ENCODE results near the gene WASHC3. TPM values are rescaled to one million over a fixed set of nuclear protein-coding genes. Genes with fewer than 3 reads are reported as not detected.

Gene WASHC3
- total and polyA plus RNA-seq, 2 donors (not counting 3 experiments of a cell fraction or from before 2014, with no cell fraction given): 27.8 to 28.8 TPM

- no peak for DNase-seq (ENCODE audit: low read depth, low spot score)
- Histone ChIP-seq H3K4me1 (ENCODE audit: control insufficient read depth, extremely low read depth, insufficient read depth, low read length) (no peaks in the 10 kb centered on the region), H3K27me3 (ENCODE audit: control insufficient read depth in 2 of 2, insufficient read depth in 2 of 2, low read length in 2 of 2) (no peaks in the 10 kb centered on the region), H3K4me3 (replicated peaks in 1 of 3; ENCODE audit: insufficient read depth in 1 of 3, low read depth in 1 of 3, low read length in 3 of 3) (no peak overlapping the region), H3K79me2 (ENCODE audit: control insufficient read depth, insufficient read depth, low read length) (no peaks in the 10 kb centered on the region), H3K9me1 (replicated peaks; ENCODE audit: control insufficient read depth, extremely low read depth, insufficient read depth, low read length) (no peaks in the 10 kb centered on the region), H3K9ac (replicated peaks; ENCODE audit: extremely low read depth, insufficient read depth, low read length) (no peak overlapping the region), H3K4me2 (ENCODE audit: insufficient read depth, low read length) (no peak overlapping the region), H3K9me3 (replicated peaks; ENCODE audit: control insufficient read depth, insufficient read depth, low read length) (no peaks in the 10 kb centered on the region), H2AFZ (ENCODE audit: low read depth, low read length) (no peak overlapping the region), H3K27ac (ENCODE audit: insufficient read depth, low read depth, low read length) (no peak overlapping the region), H4K20me1 (replicated peaks; ENCODE audit: control insufficient read depth, extremely low read depth, insufficient read depth, low read length) (no peaks in the 10 kb centered on the region), H3K36me3 (ENCODE audit: control insufficient read depth in 2 of 2, extremely low read depth in 1 of 2, insufficient read depth in 2 of 2, low read length in 2 of 2) (no peaks in the 10 kb centered on the region)
- CTCF ChIA-PET: interaction anchor here (0.7 to 2.9 kb wide), 2 partner anchors 9 to 59 kb away, joined by 5 to 6 read pairs; no protein-coding TSS in a partner anchor
- POLR2A ChIA-PET: no interaction called here
- BruUV-seq (replicated peaks): no TSS peak
- intact Hi-C loops (cut with micrococcal nuclease) (no loop called here), dilution Hi-C loops (cut with MboI; ENCODE audit: extremely low pct_ligation_motif_present, low sequenced_read_pairs) (no loop called here)
- TF ChIP-seq POLR2AphosphoS5 (IDR thresholded peaks at IDR 0.05; ENCODE audit: insufficient read depth, low read depth, low read length) (no peak), JUN (IDR thresholded peaks at IDR 0.05; ENCODE audit: borderline replicate concordance, insufficient read depth, insufficient read length, low read depth) (no peak), POLR2A (IDR thresholded peaks at IDR 0.05; ENCODE audit: low read depth, low read length) (no peak), MAX (IDR thresholded peaks at IDR 0.05; ENCODE audit: insufficient read depth, insufficient read length) (no peak), EZH2 (IDR thresholded peaks at IDR 0.05; ENCODE audit: borderline replicate concordance, low read depth, low read length, severe bottlenecking) (no peak), GATA2 (IDR thresholded peaks at IDR 0.05; ENCODE audit: insufficient read depth, insufficient read length, low read depth, low read length) (no peak), MYC (IDR thresholded peaks at IDR 0.05; ENCODE audit: low read depth, low read length) (no peak), CTCF (IDR thresholded peaks at IDR 0.05; ENCODE audit: extremely low read depth in 1 of 2, insufficient read depth in 1 of 2, low read depth in 1 of 2, low read length in 2 of 2) (no peak), FOS (IDR thresholded peaks at IDR 0.05; ENCODE audit: borderline replicate concordance, insufficient read depth, low read length) (no peak)
- FAIRE-seq: no peak
These were observed 95.3 kb downstream of the WASHC3 start for GRCh38 chr12:101966496-101966895.

Data from endothelial cell of umbilical vein (primary cell).